Nephron progenitor cell (in vitro differentiated cells): Measurements from ENCODE around the gene DNASE2B.

ENCODE experiments used
- DNase-seq: peaks from one replicate; pipeline ENCODE4 v3.0.0; 2021
- H3K27ac Mint-ChIP-seq: 2 replicates; pipeline ENCODE4 v1.8.0; 2021; ENCODE audit warnings: mild to moderate bottlenecking, moderate library complexity, mixed read lengths
- H3K27me3 Mint-ChIP-seq: 2 replicates; pipeline ENCODE4 v1.8.0; 2021; ENCODE audit warnings: mild to moderate bottlenecking, low read depth, mixed read lengths; ENCODE audit not compliant: poor library complexity
- H3K36me3 Mint-ChIP-seq: 2 replicates; pipeline ENCODE4 v1.8.0; 2021; ENCODE audit warnings: low read depth, mixed read lengths
- H3K4me1 Mint-ChIP-seq: 2 replicates; pipeline ENCODE4 v1.8.0; 2021; ENCODE audit warnings: mixed read lengths
- H3K4me3 Mint-ChIP-seq: 2 replicates; pipeline ENCODE4 v1.8.0; 2021; ENCODE audit warnings: mild to moderate bottlenecking, moderate library complexity, mixed read lengths
- H3K9me3 Mint-ChIP-seq: 2 replicates; pipeline ENCODE4 v1.8.0; 2021; ENCODE audit warnings: mild to moderate bottlenecking, moderate library complexity, mixed read lengths
- TF ChIP-seq, protein P1 (sequence below): fragments of 200-600 bp; sonication (generic); IDR thresholded peaks from 2 replicates; pipeline ENCODE4 v1.5.0; 2021; ENCODE audit warnings: antibody characterized with exemption

Gene DNASE2B

DNA sequence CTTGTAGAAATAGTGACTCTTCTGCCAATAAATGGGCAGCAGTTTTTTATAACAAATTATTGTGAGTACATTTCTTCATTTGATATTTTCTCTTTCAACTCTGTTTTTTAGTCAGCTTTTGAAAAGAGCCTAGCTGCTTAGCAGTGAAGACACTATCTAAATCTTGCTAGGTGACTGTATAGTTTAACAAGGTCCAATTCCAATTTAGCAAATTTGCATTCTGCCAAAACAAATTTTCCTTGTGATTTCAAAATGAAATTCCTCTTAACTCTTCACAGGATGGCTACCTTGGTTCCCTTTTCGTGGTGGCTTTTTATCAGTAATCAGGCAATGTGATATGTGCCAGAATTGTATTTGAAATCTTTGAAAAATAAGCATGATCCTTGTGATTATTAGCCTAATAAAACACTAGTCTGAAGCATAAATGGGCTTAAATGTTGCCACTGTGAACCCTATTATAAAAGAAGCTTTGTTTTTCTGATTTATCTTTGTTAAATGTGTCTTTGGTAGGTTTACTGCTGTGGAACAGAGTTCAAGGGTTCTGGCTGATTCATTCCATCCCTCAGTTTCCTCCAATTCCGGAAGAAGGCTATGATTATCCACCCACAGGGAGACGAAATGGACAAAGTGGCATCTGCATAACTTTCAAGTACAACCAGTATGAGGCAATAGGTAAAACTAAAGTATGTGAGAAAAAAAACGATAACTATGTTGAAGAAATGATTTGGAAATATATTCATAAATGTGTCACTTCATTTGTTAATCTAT is 12.2 kb downstream of the DNASE2B start:
- Mint-ChIP-seq H3K36me3 (no peaks in the 10 kb centered on the region), H3K4me1 (no peaks in the 10 kb centered on the region), H3K27me3 (no peaks in the 10 kb centered on the region), H3K4me3 (no peak overlapping the region), H3K9me3 (no peaks in the 10 kb centered on the region), H3K27ac (no peak overlapping the region)
- TF ChIP-seq, protein P1, sequence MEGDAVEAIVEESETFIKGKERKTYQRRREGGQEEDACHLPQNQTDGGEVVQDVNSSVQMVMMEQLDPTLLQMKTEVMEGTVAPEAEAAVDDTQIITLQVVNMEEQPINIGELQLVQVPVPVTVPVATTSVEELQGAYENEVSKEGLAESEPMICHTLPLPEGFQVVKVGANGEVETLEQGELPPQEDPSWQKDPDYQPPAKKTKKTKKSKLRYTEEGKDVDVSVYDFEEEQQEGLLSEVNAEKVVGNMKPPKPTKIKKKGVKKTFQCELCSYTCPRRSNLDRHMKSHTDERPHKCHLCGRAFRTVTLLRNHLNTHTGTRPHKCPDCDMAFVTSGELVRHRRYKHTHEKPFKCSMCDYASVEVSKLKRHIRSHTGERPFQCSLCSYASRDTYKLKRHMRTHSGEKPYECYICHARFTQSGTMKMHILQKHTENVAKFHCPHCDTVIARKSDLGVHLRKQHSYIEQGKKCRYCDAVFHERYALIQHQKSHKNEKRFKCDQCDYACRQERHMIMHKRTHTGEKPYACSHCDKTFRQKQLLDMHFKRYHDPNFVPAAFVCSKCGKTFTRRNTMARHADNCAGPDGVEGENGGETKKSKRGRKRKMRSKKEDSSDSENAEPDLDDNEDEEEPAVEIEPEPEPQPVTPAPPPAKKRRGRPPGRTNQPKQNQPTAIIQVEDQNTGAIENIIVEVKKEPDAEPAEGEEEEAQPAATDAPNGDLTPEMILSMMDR: no peak
- DNase-seq: no peak

DNA sequence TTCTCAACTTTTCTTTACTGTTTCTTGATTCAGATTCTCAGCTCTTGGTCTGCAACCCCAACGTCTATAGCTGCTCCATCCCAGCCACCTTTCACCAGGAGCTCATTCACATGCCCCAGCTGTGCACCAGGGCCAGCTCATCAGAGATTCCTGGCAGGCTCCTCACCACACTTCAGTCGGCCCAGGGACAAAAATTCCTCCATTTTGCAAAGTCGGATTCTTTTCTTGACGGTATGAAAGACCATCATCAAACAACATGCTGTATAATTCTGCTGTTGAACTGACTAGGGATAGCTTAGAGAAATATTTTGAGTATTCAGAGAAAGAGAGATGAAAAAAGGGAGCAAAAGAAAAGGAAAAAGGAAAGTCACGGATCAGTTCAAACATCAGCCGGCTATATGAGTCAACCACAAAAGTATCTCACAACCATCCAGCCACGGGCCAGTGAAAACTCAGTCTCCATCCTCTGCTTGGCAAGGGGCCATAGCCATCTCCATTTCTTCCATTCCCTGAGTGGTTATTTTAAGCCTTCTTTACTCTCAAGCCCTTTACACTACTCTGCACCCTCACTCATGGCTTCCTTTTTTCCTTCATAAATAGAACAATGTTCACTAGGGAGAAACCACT is 14.1 kb downstream of the DNASE2B start:
- no peaks in the 10 kb centered on the region for H3K27me3 Mint-ChIP-seq
- DNase-seq: no peak
- H3K9me3 Mint-ChIP-seq: no peaks in the 10 kb centered on the region
- TF ChIP-seq, protein P1: no peak
- no peaks in the 10 kb centered on the region for H3K4me1 Mint-ChIP-seq
- no peaks in the 10 kb centered on the region for H3K36me3 Mint-ChIP-seq
- H3K27ac Mint-ChIP-seq: no peak overlapping the region
- no peak overlapping the region for H3K4me3 Mint-ChIP-seq

DNA sequence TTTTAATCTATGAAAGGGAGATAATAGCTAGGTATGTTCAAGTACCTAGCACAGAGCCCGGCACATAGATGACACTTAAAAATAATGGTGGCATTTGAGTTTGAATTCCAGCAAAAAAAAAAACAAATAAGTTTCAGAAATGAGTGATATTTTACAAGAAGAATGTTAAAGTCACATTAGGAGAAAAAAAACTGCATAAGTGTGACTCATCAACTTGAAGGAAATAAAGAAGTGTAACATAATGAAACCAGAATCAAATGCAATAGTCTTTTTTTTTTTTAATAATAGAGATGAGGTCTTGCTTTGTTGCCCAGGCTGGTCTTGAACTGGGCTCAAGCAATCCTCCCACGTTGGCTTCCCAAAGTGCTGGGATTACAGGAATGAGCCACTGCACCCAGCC is 17.1 kb downstream of the DNASE2B start:
- Mint-ChIP-seq H3K27ac (no peak overlapping the region), H3K4me3 (no peak overlapping the region)
- TF ChIP-seq, protein P1: no peak

DNA sequence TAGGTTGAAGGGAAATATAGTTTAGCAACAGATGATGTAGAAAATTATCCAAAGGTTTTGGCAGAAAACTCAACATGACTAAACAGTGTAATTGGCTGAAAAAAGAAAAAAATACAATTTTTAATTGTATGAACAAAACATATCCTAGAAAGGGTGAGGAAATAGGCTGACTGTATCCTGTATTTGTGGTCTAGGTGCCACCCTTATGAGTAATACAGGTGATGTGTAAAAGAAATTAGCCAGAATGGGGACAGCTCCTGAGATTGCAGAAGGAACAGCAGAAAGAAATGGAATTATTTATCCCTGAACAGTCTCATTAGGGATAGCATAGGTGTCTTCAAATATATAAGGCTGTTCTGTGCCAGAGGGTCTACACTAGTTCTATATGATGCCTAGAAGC is 24.6 kb downstream of the DNASE2B start:
- no peak for DNase-seq
- no peak overlapping the region for H3K4me3 Mint-ChIP-seq
- no peak overlapping the region for H3K27ac Mint-ChIP-seq
- no peaks in the 10 kb centered on the region for H3K9me3 Mint-ChIP-seq
- TF ChIP-seq, protein P1: no peak
- H3K36me3 Mint-ChIP-seq: no peaks in the 10 kb centered on the region
- H3K4me1 Mint-ChIP-seq: no peaks in the 10 kb centered on the region
- H3K27me3 Mint-ChIP-seq: peaks cover 2% of the 10 kb centered on the region

More for the DNA sequence above, 17.1 kb downstream of the DNASE2B start:
- no peaks in the 10 kb centered on the region for H3K4me1 Mint-ChIP-seq
- H3K36me3 Mint-ChIP-seq: no peaks in the 10 kb centered on the region
- no peaks in the 10 kb centered on the region for H3K9me3 Mint-ChIP-seq
- H3K27me3 Mint-ChIP-seq: no peaks in the 10 kb centered on the region
- DNase-seq: no peak

DNA sequence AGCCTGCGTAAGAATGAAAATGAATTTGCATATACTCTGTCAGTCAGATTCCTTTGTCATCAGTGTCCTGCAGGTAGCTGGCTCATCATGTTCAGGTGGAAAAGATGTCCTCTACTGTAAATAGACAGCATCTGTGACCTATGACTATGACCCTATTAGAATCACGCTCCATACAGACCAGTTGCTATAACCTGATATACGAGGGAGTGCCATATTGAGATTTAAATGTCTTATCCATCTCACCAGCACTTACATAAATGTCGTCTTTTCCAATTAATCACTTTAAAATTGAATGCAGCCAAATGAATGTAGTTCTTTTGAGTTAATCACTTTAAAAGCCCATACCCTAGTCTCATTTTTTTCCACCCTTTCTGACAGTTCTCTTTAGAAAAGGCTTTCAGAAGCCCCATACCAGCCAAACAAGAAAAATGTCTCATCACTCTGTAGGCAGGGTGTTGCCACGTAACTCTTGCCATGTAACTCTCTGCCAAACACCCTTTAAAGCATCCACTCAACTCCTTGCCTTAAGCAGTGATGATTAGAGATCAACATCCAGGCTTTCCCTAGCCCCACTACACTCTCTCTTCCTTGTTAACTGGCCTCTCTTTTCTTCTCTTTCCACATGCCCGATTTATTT is 26.3 kb downstream of the DNASE2B start:
- H3K9me3 Mint-ChIP-seq: peaks cover 5% of the 10 kb centered on the region
- peaks cover 6% of the 10 kb centered on the region for H3K36me3 Mint-ChIP-seq
- DNase-seq: no peak
- peaks cover 4% of the 10 kb centered on the region for H3K27me3 Mint-ChIP-seq
- peaks cover 12% of the 10 kb centered on the region for H3K4me1 Mint-ChIP-seq
- no peak overlapping the region for H3K27ac Mint-ChIP-seq
- TF ChIP-seq, protein P1: no peak
- no peak overlapping the region for H3K4me3 Mint-ChIP-seq
